BLaER1 (cell line): ENCODE measurements around the gene PCBP3.
A peak's percentile ranks its signal among the peaks of the same experiment; 100 is the strongest.

Experiments used
- H3K27ac ChIP-seq: shearing (Covaris generic); formaldehyde crosslinking; 2 replicates; pipeline ENCODE4 v1.8.1; 2022
- H3K27me3 ChIP-seq: shearing (Covaris generic); formaldehyde crosslinking; 2 replicates; pipeline ENCODE4 v1.8.1; 2022
- H3K36me3 ChIP-seq: shearing (Covaris generic); formaldehyde crosslinking; 2 replicates; pipeline ENCODE4 v1.8.1; 2022
- H3K4me1 ChIP-seq: shearing (Covaris generic); formaldehyde crosslinking; 2 replicates; pipeline ENCODE4 v1.8.1; 2022
- H3K4me2 ChIP-seq: shearing (Covaris generic); formaldehyde crosslinking; 2 replicates; pipeline ENCODE4 v1.8.1; 2022
- H3K4me3 ChIP-seq: shearing (Covaris generic); formaldehyde crosslinking; 2 replicates; pipeline ENCODE4 v1.8.1; 2022
- H3K9ac ChIP-seq: shearing (Covaris generic); formaldehyde crosslinking; 2 replicates; pipeline ENCODE4 v1.8.1; 2022
- H3K9me3 ChIP-seq: shearing (Covaris generic); formaldehyde crosslinking; 2 replicates; pipeline ENCODE4 v1.8.1; 2022
- H4K20me1 ChIP-seq: shearing (Covaris generic); formaldehyde crosslinking; 2 replicates; pipeline ENCODE4 v1.8.1; 2022
- Cebpa-rat ChIP-seq: shearing (Covaris generic); IDR thresholded peaks from 2 replicates; pipeline ENCODE4 v1.8.1; 2022

The PCBP3 gene

GRCh38 chr21:45912611-45913417 is 269.3 kb downstream of the PCBP3 start:
- Histone ChIP-seq H3K9ac (no peak overlapping the region), H3K4me2 (peak overlapping the region; percentile 51)

GRCh38 chr21:45913418-45913765 is 269.9 kb downstream of the PCBP3 start:
- no peak overlapping the region for H3K4me3 ChIP-seq
- peaks cover 39% of the 10 kb centered on the region; the same call in 1 of the 2 replicates for H3K36me3 ChIP-seq
- H3K4me1 ChIP-seq = peaks cover 60% of the 10 kb centered on the region
- TF ChIP-seq Cebpa-rat = no peak
- H3K27me3 ChIP-seq = no peaks in the 10 kb centered on the region
- no peaks in the 10 kb centered on the region for H3K9me3 ChIP-seq
- H3K27ac ChIP-seq = peak overlapping the region; percentile 64; the same call in 1 of the 2 replicates
- H3K4me2 ChIP-seq = peak overlapping the region; percentile 51; the same call in 1 of the 2 replicates
- H3K9ac ChIP-seq = no peak overlapping the region
- no peaks in the 10 kb centered on the region for H4K20me1 ChIP-seq

More at GRCh38 chr21:45912611-45913417, 269.3 kb downstream of the PCBP3 start:
- H3K27ac ChIP-seq = peak overlapping the region; percentile 64
- no peak for TF ChIP-seq Cebpa-rat
- H3K9me3 ChIP-seq = no peaks in the 10 kb centered on the region
- H3K36me3 ChIP-seq = peaks cover 44% of the 10 kb centered on the region; the same call in 1 of the 2 replicates
- no peaks in the 10 kb centered on the region for H4K20me1 ChIP-seq
- no peaks in the 10 kb centered on the region for H3K27me3 ChIP-seq
- peaks cover 55% of the 10 kb centered on the region for H3K4me1 ChIP-seq
- H3K4me3 ChIP-seq = no peak overlapping the region

- Histone ChIP-seq H4K20me1 (no peaks in the 10 kb centered on the region), H3K4me2 (no peak overlapping the region), H3K9ac (no peak overlapping the region), H3K36me3 (peaks cover 35% of the 10 kb centered on the region; the same call in 1 of the 2 replicates), H3K27me3 (no peaks in the 10 kb centered on the region), H3K9me3 (no peaks in the 10 kb centered on the region), H3K4me3 (no peak overlapping the region), H3K27ac (no peak overlapping the region), H3K4me1 (peaks cover 65% of the 10 kb centered on the region)
- no peak for TF ChIP-seq Cebpa-rat
Observed at GRCh38 chr21:45913886-45914285, 270.4 kb downstream of the PCBP3 start.

GRCh38 chr21:45914321-45914845 is 270.9 kb downstream of the PCBP3 start:
- H3K9ac ChIP-seq = no peak overlapping the region
- no peaks in the 10 kb centered on the region for H3K27me3 ChIP-seq
- H3K27ac ChIP-seq = no peak overlapping the region; the same call in 1 of the 2 replicates
- no peak overlapping the region for H3K4me3 ChIP-seq
- H3K9me3 ChIP-seq = no peaks in the 10 kb centered on the region
- peaks cover 30% of the 10 kb centered on the region; the same call in 1 of the 2 replicates for H3K36me3 ChIP-seq
- TF ChIP-seq Cebpa-rat = no peak
- no peaks in the 10 kb centered on the region for H4K20me1 ChIP-seq
- peaks cover 70% of the 10 kb centered on the region for H3K4me1 ChIP-seq
- H3K4me2 ChIP-seq = 0 out of 2 replicates have a peak overlapping the region, but pooled peaks have one; percentile 77

DNA sequence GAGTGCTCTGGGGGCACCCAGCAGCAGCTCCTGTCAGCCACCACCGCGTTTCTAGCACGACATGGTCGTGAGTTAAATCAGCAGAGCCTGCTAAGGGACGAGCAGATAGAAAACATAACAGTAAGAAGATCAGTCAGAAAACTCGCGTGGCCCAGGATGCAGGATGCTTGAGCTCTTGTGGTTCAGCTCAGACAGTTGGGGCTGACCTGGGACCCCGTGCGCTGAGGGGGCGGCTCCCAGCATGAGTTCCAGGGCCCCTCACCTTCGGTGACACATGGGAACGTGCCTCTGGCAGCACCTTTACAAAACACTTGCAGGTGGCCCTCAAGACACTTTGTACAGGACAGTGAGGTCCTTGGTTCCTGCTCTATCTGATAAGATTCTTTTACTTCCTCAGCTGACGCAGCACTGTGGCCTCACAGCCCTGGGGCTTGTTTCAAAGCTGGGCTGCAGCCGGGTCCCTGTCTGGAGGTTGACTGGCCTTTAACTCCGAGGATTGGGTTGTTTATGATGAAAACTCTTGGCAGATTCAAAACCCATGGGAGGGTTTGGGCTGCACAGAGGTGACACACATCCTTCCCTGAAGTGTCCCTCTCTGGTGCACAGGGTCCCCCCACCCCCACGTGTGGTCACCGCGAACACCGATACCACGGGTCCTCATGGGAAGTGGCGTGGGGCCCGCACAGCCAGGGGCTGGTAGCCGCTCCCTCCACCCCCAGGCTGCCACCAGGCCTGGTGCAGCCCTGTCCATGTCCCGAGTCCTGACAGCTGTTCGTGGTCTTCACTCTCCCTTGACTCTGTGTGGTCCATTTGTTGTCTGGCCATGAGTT is 272.7 kb downstream of the PCBP3 start:
- TF ChIP-seq Cebpa-rat = no peak
- Histone ChIP-seq H3K4me2 (peak overlapping the region; percentile 77), H3K9ac (no peak overlapping the region; the same call in 1 of the 2 replicates), H3K9me3 (no peaks in the 10 kb centered on the region), H3K27me3 (no peaks in the 10 kb centered on the region), H3K4me1 (peaks cover 80% of the 10 kb centered on the region), H3K36me3 (peaks cover 19% of the 10 kb centered on the region; the same call in 1 of the 2 replicates), H3K4me3 (peak overlapping the region; percentile 11; the same call in 1 of the 2 replicates), H3K27ac (peak overlapping the region; percentile 56), H4K20me1 (no peaks in the 10 kb centered on the region)

DNA sequence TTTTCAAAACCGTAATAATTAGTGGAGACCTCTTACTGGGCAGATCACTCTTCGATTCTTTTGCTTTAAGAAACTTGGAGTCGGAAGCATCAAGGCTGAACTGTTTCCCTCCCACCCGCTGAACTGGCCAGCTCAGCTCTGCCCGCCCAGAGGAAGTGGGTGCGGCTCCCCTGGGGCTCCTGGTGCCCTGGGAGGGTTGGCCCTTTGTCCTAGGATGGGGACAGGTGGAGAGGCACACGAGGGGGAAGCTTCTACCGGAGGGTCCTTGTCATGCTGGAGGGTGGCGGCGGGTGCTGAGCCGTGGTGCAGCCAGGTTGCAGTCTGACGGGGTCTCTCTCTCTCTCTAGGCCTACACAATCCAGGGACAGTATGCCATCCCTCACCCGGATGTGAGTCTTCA is 273.7 kb downstream of the PCBP3 start:
- H3K9me3 ChIP-seq = no peaks in the 10 kb centered on the region
- H3K4me2 ChIP-seq = peak overlapping the region; percentile 77
- peak overlapping the region; percentile 11 for H3K4me3 ChIP-seq
- peaks cover 73% of the 10 kb centered on the region for H3K4me1 ChIP-seq
- H3K9ac ChIP-seq = no peak overlapping the region
- TF ChIP-seq Cebpa-rat = no peak
- H3K36me3 ChIP-seq = peaks cover 17% of the 10 kb centered on the region; the same call in 1 of the 2 replicates
- peak overlapping the region; percentile 56 for H3K27ac ChIP-seq
- no peaks in the 10 kb centered on the region for H3K27me3 ChIP-seq
- no peaks in the 10 kb centered on the region for H4K20me1 ChIP-seq

DNA sequence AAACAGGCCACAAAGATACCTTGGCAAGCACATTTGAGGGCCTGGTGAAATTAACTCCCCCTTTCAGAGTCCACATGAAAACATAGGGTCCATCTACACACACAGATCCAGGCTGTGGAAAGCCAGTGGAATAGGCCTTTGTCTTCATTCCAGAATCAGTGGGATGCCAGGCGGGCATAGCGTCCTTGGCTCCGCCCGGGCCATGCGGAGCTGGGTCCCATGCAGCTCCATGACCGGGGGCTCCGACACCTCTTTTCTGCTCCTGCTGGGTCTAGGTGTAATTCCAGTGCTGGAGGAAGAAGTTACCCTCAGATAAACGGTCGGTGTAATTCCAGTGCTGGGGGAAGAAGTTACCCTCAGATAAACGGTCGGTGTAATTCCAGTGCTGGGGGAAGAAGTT is 274.5 kb downstream of the PCBP3 start:
- H3K9me3 ChIP-seq = peaks cover 7% of the 10 kb centered on the region
- H3K4me3 ChIP-seq = no peak overlapping the region
- peak overlapping the region; percentile 77 for H3K4me2 ChIP-seq
- no peak for TF ChIP-seq Cebpa-rat
- H4K20me1 ChIP-seq = no peaks in the 10 kb centered on the region
- H3K9ac ChIP-seq = no peak overlapping the region
- peaks cover 12% of the 10 kb centered on the region; the same call in 1 of the 2 replicates for H3K36me3 ChIP-seq
- H3K4me1 ChIP-seq = peaks cover 66% of the 10 kb centered on the region
- H3K27me3 ChIP-seq = no peaks in the 10 kb centered on the region
- H3K27ac ChIP-seq = peak overlapping the region; percentile 56

DNA sequence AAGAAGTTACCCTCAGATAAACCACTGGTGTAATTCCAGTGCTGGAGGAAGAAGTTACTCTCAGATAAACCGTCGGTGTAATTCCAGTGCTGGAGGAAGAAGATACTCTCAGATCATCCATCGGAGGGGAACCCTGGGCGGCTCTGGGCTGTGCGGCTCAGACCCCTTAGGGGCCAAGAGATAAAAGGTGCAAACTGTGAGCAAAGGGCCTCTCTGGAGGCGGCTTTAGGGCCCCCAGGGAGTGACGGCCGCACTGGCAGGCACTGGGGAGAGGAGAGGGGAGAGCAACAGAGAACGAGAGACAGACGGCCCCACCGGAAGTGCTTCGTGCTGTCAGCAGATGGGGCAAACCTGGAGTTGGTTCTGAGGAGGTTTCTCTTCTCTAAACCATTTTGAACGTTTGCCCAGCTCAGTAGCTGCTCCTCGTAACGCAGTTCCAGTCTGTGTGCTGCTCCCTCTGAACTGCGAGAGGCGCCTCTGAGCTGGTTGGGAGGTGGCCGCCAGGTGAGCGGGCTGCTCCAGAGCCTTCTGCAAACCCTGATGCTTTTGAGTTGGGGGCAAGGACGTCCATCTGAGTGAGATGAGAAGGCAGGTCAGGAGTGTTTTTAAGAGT is 275.4 kb downstream of the PCBP3 start:
- H3K4me1 ChIP-seq = peaks cover 61% of the 10 kb centered on the region
- peaks cover 14% of the 10 kb centered on the region for H3K9me3 ChIP-seq
- H4K20me1 ChIP-seq = no peaks in the 10 kb centered on the region
- peak overlapping the region; percentile 74 for H3K27ac ChIP-seq
- H3K4me2 ChIP-seq = peak overlapping the region; percentile 79
- no peaks in the 10 kb centered on the region for H3K27me3 ChIP-seq
- no peak overlapping the region for H3K4me3 ChIP-seq
- H3K36me3 ChIP-seq = peaks cover 7% of the 10 kb centered on the region; the same call in 1 of the 2 replicates
- no peak overlapping the region for H3K9ac ChIP-seq
- no peak for TF ChIP-seq Cebpa-rat

DNA sequence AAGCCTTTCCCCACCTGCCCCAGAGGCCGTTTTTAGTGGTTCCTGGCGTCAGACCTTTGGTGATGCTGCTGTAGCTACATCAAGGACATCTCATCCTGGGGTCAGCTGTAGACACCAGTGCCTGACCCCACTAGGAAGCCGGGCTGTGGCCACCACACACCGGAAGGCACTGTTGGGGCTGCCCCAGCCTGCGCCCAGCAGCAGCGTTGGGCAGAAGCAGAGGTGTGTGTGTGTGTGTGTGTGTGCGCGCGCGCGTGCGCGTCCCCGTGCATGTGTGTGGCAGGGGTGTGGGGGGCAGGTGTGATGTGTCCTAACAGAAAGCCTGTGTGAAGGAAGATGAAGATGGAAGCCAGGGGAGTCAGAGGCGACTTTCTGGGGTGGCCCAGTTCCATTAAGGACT is 276.1 kb downstream of the PCBP3 start:
- no peaks in the 10 kb centered on the region for H3K27me3 ChIP-seq
- H3K36me3 ChIP-seq = peaks cover 7% of the 10 kb centered on the region; the same call in 1 of the 2 replicates
- no peak overlapping the region for H3K9ac ChIP-seq
- H3K9me3 ChIP-seq = peaks cover 17% of the 10 kb centered on the region
- H3K27ac ChIP-seq = peak overlapping the region; percentile 74; the same call in 1 of the 2 replicates
- H3K4me1 ChIP-seq = peaks cover 58% of the 10 kb centered on the region
- no peak for TF ChIP-seq Cebpa-rat
- H3K4me3 ChIP-seq = no peak overlapping the region
- peak overlapping the region; percentile 79 for H3K4me2 ChIP-seq
- no peaks in the 10 kb centered on the region for H4K20me1 ChIP-seq
